Nucleus accumbens (tissue), 56 donors: ENCODE data around the gene CUTA.
"Not testable (repeated sequence)": the region's sequence is repeated elsewhere in the genome, so short reads cannot be mapped to it uniquely, and the experiment has no call there.

ENCODE experiments used
- DNase-seq, 56 donors: peaks; one replicate each; lab custom pipeline; 2025; lab: John Stamatoyannopoulos, UW

Gene CUTA

DNA sequence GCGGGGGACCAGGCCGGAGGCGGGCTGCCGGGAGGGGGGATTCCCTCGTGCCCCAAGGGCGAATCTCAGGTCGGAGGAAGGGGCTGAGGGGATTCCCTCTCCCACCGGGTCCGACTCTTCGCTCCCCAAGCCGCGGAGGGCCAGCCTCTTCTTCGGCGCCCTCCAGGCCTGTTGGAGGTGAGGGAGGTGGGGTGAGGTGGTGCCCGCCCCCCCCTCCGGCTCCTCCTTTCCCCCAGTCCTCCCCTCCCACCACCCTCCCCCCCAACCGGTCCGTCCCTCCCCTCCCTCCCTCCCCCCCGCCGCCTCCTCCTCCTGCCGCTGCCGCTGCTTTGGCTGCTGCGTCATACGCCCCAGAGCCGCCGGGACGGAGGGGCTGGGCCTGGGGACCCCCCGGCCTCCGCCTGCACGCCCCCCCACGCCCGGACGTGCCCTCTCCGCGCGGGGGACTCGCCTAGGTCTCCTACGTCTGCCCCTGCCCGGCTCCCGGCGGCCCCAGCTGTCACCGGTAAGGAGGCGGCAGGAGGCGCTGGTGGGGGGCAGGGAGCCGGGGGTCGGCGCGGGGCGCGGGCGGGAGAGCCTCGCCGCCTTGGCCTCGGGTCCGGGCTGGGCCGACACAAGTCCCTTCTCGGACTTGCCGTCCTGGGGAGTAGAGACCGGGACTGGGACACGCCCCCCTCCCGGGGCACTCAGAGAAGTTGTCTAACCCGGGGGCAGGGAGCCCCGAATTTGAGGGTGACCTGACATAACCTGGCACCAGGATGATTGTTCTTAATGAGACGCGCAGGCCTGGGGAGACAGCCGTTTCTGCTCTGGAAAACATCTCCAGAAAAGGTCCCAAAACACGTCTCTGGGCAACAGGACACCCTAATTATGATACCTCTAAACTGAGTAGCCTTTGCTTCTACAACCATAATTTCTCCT lies 6.9 kb downstream of the CUTA start, which contains the start of gene PHF1:
TSS of gene PHF1 (plus strand) at position 304 of the 921 bp plus-strand sequence. CDS start 1,250 bp downstream, outside the sequence.
- DNase-seq, result peak in 30 of 56 donors; percentile 56 to 87 (median 76)

DNA sequence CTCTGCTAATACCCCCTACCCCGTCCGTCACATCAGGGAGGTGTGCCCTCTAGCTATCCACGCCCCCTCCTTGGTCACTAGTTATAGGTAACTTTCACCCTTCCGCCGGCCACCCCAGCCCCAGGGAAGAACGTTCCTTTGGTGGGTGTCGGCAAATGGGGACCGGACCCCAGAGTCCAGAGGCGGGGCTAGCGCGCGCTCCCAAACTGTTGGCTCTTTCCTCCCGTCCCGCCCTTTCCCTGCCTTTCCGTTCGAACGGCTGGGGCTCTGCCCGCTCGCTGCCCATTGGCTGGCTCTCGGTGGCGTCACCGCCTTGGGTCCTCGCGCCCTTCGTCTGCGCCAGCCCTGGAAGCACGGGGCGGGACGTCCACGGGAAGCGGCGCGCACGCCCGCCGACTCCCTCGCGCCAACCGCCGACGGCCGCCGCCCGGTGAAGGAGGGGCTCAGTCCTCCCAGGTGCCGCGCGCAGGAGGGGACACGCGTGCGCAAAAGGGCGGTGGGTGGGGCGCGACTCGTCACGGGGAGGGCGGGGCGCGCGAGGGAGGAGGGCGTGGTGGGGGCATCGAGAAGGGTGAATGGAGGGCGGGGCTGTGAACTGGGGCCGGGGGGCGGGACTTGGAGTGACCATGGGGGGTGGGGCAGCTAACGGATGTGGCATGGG lies 7.7 kb downstream of the CUTA start:
- DNase-seq, result peak; percentile 71 to 100 (median 97)

DNA sequence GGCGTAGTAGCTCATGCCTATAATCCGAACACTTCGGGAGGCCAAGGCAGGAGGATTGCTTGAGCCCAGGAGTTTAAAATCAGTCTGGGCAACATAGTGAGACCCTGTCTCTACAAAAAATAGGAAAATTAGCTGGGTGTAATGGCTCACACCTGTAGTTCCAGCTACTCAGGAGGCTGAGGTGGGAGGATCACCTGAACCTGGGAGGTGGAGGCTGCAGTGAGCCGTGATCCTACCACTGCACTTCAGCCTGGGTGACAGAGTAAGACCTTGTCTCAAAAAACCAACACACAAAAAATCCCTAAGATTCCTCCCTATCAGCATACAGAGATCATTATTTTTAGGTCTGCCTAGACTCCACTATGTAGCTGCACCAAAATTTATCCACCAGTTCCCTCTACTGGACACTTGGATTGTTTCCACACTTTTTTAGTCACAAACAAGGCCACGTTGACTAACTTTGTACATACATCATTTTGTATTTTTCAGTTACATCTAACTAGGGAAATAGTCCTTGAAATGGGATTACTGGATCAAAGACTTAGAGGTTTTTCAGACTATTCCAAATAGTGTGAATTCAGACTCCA lies 10.7 kb downstream of the CUTA start:
- no peak for DNase-seq

DNA sequence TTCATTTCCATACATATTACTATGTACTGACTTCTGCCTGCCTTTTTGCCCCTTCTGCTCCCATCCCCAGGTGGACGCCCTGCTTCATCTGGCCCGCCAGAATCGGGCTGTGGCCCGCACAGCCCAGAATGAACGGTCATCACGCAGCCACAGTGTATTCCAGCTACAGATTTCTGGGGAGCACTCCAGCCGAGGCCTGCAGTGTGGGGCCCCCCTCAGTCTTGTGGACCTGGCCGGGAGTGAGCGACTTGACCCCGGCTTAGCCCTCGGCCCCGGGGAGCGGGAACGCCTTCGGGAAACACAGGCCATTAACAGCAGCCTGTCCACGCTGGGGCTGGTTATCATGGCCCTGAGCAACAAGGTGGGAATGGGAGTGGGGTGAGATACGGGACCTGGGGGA lies 11.8 kb downstream of the CUTA start:
- no peak for DNase-seq

DNA sequence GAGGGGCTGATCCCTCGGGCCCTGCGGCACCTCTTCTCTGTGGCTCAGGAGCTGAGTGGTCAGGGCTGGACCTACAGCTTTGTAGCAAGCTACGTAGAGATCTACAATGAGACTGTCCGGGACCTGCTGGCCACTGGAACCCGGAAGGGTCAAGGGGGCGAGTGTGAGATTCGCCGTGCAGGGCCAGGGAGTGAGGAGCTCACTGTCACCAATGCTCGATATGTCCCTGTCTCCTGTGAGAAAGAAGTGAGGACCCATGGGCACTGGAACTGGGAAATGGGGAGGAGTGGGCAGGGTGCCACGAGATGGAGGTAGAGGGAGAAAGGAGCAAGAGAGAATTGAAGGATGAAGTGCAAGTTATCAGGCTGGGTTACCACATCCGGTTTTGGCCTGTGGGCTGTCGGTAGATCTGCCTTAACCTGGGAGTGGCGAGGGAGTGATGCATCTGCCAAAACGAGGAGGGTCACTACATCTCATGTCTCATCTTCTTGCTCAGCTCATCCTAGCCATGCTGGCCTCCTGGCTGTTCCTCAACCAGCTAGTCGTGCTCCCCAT lies 12.4 kb downstream of the CUTA start:
- DNase-seq, result no peak

DNA sequence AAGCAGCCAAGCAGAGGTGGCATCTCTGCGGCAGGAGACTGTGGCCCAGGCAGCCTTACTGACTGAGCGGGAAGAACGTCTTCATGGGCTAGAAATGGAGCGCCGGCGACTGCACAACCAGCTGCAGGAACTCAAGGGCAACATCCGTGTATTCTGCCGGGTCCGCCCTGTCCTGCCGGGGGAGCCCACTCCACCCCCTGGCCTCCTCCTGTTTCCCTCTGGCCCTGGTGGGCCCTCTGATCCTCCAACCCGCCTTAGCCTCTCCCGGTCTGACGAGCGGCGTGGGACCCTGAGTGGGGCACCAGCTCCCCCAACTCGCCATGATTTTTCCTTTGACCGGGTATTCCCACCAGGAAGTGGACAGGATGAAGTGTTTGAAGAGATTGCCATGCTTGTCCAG lies 13.0 kb downstream of the CUTA start:
- DNase-seq, result no peak

DNA sequence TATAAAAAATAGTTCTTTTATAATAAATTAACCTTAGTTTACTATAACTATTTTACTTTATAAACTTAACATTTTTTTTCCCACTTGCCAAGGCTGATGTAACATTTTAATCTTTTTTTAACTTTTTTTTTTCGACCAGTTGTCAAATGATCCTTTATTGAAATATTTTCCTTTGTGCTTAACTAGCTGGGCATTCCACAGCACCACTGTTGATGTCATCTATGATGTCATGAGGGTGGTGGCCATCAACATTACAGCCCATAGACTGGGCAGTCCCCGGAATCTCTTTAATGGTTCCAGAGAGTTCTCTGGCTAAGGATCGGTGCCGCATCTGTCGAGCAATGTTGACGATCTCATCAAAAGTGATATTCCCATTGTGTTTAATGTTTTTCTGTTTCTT lies 18.0 kb downstream of the CUTA start:
- not testable (repeated sequence) for DNase-seq

DNA sequence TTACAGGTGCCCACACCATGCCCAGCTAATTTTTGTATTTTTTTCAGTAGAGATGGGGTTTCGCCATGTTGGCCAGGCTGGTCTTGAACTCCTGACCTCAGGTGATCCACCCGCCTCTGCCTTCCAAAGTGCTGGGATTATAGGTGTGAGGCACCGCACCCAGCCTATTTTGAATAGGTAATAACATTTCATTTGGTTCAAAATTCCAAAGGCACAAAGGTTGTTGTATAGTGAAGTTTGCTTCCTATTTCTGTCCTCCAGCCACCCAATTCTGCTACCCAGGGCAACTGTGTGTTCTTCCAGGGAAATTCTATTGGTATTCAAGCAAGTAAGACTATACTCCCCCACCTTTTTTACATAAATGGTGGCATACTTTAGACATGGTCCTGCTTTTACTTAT lies 19.3 kb downstream of the CUTA start:
- not testable (repeated sequence) for DNase-seq

DNA sequence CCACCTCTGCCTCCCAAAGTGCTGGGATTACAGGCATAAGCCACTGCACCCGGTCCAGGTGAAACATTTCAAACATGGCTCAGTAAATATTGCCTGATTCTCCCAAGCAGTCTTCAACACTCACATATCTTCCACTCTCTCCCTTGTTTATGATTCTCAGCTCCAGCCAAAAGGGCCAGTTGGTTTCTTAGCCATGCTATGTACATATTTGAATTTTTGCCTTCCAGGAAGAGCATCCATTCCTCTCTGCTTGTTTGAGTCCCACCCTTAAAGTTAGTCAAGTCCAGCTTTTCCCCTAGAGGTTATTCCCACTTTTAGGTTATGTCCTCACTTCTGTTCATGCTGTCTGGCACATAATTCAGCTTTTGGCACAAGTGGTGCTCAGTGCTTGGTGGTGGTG lies 20.4 kb downstream of the CUTA start:
- no peak for DNase-seq

DNA sequence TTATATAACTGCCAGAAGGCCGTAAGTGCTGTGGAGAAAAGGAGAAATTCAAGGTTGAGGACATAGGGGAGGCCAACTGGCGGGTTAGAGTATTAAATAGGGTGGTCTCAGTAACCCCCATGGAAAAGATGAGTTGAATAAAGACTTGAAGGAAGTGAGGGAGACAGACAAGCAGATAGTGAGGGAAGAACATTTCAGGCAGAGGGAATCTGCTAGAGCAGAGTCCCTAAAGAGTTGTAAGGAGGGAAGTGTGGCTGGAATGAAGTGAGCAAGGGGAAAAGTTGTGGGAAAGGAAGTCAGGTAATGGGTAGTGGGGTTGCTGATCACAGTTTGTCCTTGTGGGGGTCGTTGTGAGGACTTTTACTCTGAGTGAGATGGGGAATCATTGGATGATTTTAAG lies 24.9 kb downstream of the CUTA start:
- DNase-seq, result no peak

DNA sequence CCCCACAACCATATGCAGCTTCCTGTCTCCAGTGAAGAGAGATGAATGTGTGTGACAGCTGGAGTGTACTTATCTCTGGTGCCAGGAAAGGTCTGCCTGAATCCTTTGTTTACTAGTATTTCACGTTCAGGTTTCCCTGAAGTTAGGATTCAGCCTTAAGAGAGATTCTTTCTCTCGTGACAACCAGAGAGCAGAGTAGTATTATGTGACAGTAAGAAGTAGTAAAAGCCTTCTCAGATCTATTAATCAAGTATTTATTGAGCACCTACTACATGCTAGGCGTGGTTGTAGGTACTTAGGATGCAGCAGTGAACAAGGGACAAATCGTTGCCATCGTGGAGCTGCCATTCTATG lies 25.3 kb downstream of the CUTA start:
- no peak for DNase-seq

DNA sequence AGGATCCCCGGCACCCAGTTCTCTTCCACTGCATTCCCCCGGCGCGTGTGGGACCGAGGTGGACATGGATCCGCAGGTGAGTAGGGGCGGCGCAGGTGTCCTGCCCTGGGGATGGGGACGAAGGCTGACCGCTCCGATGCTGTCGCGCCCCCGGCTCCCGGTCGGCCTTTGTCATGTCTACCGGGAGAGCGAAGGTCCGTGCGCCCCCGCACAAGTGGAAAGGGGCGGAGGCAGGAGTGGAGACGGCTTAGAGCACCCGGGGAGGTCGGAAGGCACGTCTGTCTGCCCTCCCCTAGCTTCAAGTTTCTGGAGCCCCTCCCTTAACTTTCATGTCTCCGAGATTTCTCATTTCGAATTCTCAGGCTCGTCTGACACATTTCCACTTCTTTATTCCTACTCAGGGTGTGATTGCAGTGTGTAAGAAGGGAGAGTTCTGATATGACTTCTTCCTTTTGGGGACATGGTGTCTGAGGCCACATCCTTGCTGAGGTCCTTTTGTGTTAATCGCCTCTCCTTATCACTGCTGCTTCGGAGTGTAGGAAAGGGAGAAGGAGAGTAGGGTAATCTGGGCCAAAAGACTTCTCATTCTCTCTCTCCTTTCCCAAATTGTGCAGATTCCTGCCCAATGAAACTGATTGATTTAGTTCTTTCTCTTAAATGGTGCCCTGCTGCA lies 25.8 kb downstream of the CUTA start:
- DNase-seq, result no peak

DNA sequence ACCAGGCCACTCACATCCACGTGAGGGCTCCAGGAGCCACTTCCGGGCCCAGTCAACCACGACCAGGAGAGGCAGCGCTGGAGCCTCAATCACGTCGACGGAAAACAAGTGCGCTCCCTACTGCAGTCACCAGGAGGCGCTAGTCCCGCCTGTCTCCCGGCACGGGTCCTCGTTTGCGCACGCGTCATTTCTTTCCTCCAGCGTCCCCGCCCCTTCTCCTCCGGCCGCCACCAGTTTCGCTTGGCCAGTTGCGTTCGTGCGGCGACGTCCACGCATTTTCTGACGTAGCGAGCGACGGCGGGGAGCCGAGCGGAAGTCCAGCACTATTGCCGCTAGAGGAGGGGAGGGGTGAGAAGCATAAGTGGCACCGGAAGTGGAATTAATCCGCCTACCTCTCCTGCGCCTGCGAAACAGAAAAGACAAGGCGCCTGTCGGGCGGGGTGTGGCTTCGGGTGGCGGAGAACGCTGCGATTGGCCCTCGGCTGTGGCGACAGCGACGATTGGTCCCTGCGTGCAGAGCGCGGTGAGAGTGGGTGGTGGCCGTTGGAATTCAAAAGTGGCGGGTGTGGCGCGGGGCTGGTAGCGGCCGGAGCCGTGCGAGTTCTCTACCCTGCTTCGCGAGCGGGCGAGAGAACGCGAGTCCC lies 26.5 kb downstream of the CUTA start, which contains the start of gene KIFC1:
TSS of gene KIFC1 (plus strand) at position 546 of the 644 bp plus-strand sequence. CDS start 163 bp downstream, outside the sequence.
- DNase-seq, result peak; percentile 93 to 100 (median 99)

DNA sequence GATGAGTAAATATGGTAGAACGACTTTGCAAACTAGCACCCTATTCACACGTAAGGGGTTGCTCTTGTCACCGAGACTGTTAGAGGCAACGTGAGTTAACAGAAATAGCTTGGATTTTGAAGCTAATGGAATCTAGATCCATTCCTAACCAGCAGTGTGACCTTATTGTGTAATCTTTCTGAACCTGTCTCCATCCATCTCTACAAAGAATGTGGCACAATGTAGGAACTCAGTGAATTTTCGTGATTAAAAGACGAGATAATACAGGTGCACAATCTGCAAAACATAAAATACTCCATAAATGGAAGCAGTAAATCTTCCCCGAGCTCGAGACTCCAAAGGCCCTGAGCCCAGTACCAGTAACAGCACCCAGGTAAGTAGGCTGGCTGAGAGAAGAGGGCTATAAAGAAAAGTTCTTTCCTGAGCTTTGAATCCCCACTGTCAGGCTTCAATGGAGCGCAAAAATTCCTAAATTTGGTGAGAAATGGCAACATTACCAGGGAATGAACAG lies 27.1 kb downstream of the CUTA start:
- no peak for DNase-seq

DNA sequence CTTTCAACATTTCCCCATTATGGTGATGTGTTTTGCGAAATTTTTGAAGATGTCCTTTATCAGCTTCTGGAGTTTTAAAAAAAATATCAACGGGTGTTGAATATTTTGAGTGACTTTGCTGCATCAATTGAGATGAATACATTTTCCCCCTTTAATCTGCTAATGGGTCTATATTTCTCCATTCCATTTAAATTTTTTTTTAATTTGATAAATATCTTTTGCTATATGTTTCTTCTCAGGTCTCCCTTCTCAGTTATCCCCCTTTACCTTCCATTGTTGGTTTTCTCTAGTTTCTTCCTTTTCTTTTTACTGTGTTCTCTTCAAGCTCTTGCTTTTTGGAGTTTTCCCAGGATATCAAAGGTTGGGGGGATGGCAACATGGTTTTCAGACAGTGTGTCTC lies 27.7 kb downstream of the CUTA start:
- DNase-seq, result no peak

DNA sequence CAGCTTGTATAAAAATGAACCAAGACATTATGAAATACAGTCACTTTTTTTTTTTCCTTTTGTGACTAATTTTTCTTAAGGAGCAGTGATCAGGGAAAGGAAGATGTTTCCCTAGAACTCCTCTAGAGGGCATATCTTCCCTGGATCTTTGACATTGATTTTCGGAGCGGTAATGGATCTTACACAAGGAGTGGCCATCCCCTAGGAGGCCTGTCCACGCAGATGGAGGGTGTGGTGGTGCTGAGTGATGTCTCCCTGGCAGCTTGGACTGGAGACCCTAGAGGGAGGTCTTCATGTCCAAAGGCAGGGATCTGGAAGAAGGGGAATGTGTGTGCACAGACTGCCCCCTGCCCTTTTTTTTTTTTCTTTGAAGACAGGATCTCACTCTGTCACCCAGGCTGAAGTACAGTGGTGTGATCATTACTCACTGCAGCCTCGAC lies 33.3 kb downstream of the CUTA start:
- peak in 2 of 56 donors; percentile 1 to 12 for DNase-seq

DNA sequence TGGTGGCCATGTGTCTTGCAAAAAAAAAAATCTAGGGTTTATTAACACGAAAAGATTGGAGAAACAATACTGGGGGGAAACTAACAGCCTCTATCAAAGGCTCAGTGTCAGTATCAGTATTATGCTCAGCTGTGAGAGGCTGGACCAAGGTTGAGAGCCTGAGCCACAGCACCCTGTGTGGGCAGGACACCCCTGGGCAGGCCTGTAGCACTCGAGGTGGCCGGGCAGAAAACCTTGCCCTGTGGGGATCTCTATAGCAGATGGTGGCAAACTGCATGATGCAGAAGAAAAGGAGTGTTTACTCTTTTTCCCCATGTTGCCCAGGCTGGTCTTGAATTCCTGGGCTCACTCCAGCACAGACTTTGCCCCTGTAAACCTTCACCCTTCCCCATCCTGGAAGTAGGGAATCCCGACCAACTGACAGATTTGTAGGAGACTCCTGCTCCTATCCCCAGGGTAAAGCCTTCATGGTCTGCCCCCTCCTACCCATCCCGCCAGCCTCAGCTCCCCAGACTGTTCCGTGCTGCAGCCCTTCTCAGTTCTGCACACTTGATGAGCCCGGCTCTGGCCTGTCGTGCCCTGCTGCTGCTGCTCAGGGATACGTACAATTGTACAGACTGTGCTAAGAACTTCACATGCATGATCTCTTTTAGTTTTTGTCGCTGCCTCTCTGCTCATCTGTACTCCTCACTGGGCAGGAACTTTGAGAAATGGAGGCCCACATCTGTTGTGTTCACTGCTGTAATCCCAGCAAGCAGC lies 34.3 kb downstream of the CUTA start:
- DNase-seq, result no peak

DNA sequence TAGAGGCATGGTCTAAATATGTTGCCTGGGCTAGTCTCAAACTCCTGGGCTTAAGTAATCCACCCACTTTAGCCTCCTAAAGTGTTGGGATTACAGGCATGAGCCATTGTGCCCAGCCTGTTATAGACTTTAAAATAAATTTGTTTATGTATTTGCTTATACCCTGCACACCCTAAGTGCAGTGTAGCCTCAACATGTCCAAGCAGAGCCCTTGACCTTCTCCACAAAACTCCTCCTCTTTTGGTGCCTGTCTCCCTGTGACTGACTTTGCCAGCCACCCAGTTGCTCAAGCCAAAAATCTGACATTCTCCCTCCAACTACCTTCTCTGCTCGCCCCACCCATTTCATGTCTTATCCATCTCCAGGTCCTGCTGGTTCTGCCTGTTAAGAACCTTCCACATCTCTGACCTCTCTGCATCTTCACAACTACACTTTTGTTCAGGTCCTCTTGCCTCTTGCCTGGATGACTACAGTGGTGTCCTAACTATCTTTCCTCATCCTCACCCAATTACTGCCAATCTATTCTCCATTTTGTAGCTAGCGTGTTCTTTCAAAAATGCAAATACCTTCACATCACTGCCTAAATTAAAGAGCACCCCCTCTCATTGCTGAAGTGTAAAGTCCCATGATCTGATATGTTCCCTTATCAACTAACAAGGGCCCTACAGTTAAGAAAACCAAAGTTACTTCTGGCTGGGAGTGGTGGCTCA lies 37.5 kb downstream of the CUTA start:
- DNase-seq, result no peak
